PC-3 (cell line): ENCODE data around the gene PF4V1.
A peak's percentile ranks its signal among the peaks of the same experiment; 100 is the strongest.

ENCODE experiments used
- EZH2phosphoT487 ChIP-seq: fragments of 300-600 bp; sonication (generic); IDR thresholded peaks from 2 replicates; pipeline ENCODE4 v1.6.1; 2018; ENCODE audit warnings: mild to moderate bottlenecking, antibody characterized with exemption, low read length, borderline replicate concordance
- TF ChIP-seq, protein P1 (sequence below): fragments of 300-600 bp; sonication (generic); conservative IDR thresholded peaks from 2 replicates; pipeline ENCODE4 v1.5.1; 2017; ENCODE audit warnings: antibody characterized with exemption, low read depth, mild to moderate bottlenecking, low read length

DNA sequence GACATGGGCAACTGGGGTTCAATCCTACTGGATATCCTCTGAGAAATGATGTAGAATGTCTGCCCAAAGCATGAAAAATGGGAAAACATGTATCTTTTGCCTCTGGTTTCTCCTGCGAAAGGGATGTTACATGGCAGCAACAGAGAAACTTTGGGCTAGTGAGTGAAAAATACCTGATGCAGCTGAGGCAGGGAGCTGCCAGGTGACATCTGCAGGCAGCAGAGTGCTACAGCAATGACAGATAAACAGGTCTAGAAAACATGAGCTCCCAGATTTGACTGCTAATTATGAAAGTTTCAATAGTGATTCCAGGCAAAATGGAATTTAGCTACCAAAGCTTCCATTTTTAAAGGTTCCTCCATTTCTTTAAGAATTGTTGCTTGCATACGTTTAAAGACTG is 11.3 kb downstream of the PF4V1 start:
- TF ChIP-seq, protein P1, sequence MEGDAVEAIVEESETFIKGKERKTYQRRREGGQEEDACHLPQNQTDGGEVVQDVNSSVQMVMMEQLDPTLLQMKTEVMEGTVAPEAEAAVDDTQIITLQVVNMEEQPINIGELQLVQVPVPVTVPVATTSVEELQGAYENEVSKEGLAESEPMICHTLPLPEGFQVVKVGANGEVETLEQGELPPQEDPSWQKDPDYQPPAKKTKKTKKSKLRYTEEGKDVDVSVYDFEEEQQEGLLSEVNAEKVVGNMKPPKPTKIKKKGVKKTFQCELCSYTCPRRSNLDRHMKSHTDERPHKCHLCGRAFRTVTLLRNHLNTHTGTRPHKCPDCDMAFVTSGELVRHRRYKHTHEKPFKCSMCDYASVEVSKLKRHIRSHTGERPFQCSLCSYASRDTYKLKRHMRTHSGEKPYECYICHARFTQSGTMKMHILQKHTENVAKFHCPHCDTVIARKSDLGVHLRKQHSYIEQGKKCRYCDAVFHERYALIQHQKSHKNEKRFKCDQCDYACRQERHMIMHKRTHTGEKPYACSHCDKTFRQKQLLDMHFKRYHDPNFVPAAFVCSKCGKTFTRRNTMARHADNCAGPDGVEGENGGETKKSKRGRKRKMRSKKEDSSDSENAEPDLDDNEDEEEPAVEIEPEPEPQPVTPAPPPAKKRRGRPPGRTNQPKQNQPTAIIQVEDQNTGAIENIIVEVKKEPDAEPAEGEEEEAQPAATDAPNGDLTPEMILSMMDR = peak; percentile 93
- no peak for TF ChIP-seq EZH2phosphoT487
